ENCODE measurements around the gene JMJD8.

The JMJD8 gene

GRCh38 chr16:677316-678190 is 6.6 kb downstream of the JMJD8 start:
- DNase-seq (ENCODE audit: low spot score), result no peak

DNA sequence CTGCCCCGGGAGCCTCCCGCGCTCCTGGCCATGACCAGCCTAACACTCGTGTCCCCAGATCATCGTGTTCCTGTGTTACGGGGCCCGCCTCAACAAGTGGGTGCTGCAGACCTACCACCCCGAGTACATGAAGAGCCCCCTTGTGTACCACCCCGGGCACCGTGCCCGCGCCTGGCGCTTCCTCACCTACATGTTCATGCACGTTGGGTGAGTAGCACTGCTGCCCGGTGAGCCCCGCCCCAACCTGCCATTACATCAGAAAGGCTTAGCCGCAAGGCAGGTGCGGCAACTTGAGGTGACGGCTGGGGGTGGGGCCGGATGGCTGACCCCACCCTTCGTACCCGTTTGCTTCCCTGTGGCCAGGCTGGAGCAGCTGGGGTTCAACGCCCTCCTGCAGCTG is 7.2 kb downstream of the JMJD8 start:
- DNase-seq (ENCODE audit: low spot score), result no peak

DNA sequence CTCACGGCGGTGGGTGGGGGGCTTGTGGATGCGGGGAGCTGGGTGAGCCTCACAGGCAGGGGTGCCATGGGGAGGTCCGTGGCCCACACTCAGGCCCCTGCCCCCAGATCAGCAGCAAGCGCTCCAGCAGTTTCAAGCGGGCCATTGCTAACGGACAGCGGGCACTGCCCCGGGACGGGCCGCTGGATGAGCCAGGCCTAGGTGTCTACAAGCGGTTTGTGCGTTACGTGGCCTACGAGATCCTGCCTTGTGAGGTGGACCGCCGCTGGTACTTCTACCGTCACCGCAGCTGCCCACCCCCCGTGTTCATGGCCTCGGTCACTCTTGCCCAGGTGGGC is 7.6 kb downstream of the JMJD8 start:
- no peak for DNase-seq (ENCODE audit: low spot score)

DNA sequence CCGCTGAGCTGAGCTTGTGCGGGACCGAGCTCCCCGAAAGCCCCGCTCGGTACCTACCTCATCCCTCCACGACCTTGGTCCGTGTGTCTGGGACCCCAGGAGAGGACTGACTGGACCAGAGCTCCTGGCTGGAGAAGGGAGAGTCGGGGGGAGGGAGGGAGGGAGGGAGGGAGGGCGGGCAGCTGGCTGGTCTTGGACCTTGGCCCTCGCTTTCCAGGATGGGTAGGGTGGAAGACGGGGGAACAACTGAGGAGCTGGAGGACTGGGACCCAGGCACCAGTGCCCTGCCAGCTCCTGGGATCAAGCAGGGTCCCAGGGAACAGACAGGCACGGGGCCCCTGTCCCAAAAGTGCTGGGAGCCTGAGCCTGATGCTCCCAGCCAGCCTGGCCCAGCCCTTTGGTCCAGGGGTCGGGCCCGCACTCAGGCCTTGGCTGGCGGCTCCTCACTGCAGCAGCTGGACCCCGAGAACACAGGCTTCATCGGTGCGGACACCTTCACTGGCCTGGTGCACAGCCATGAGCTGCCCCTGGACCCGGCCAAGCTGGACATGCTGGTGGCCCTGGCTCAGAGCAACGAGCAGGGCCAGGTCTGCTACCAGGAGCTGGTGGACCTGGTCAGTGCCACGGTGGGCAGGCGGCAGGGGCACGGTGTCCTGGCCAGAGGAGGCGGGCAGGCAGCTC is 8.1 kb downstream of the JMJD8 start:
- DNase-seq (ENCODE audit: low spot score), result no peak

DNA sequence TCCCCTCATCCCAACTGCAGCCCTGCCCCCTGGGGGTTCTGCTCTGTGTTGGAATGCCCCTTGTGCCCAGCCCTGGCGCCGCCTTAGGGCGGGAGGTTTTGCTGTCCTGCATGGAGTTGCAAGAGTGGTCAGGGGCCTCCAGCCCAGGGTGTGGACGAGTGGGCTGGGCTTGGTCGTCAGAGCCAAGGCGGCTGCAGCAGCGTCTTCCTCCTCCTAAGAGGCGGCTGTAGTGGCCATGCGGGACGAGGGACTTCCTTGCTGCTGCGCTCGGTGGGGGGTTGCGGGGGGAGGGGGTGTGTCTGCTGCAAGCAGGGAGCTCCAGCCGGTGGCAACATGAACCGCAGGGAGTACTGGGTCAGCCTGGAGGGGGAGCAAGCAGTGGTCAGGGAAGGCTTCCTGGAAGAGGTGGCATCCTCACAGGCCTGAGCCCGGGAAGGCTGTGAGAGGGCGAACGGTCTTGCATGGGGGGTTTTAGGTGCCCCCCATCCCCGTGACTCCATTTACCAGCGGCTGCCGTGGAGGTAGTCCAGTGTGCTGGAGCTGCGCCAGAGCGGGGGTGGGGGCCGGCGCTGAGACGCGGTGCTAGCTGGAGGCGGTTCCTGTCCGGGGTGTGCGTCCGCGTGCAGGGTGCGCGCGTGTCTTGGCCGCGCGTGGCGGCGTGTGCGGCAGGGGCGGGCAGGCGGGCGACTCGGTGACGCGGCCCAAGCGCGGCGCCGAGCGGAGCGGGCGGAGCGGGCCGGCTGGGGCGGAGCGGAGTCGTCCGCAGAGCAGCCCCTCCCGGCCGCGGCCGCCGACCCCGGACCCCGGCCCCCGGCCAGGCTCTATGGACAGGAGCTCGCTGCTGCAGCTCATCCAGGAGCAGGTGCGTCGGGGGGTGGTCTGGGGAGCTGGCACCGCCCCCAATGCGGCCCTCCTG is 8.9 kb downstream of the JMJD8 start, which contains the start of gene RHBDL1:
Gene RHBDL1 (plus strand): TSS at position 704 of the 916 bp plus-strand sequence. CDS start 120 bp downstream, at position 824.
- DNase-seq (ENCODE audit: low spot score), result peak; percentile 54

- DNase-seq (ENCODE audit: low spot score), result no peak
Measured at GRCh38 chr16:674214-674881, 9.8 kb downstream of the JMJD8 start.

- DNase-seq (ENCODE audit: low spot score), result no peak
Measured at GRCh38 chr16:673399-673991, 10.6 kb downstream of the JMJD8 start.

DNA sequence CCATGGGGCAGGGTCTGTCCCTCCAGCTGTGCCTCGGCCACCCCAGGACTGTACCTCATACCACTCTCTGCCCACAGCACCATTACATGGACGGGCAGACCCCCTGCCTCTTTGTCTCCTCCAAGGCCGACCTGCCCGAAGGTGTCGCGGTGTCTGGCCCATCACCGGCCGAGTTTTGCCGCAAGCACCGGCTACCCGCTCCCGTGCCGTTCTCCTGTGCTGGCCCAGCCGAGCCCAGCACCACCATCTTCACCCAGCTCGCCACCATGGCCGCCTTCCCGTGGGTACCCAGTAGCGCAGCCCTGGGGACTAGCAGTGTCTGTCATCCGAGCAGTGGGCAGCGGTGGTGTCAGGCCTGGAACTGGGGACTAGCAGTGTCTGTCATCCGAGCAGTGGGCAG is 11.3 kb downstream of the JMJD8 start:
- no peak for DNase-seq (ENCODE audit: low spot score)

DNA sequence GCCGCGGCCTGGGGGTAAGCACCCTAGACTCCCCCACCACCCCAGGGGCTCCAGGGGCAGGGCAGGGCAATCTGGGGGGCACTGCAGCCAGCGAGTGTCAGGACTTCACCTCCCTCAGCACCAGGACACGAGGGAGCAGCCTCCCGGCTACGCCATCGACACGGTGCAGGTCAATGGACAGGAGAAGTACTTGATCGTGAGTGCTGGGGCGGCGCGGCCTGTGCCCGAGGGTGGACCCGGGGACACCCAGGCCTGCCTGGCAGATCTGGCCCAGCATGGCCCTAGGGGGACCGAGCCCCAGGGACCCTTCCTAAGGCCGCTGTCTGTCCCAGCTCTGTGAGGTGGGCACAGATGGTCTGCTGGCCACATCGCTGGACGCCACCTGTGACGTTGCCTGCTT is 11.8 kb downstream of the JMJD8 start:
- no peak for DNase-seq (ENCODE audit: low spot score)

DNA sequence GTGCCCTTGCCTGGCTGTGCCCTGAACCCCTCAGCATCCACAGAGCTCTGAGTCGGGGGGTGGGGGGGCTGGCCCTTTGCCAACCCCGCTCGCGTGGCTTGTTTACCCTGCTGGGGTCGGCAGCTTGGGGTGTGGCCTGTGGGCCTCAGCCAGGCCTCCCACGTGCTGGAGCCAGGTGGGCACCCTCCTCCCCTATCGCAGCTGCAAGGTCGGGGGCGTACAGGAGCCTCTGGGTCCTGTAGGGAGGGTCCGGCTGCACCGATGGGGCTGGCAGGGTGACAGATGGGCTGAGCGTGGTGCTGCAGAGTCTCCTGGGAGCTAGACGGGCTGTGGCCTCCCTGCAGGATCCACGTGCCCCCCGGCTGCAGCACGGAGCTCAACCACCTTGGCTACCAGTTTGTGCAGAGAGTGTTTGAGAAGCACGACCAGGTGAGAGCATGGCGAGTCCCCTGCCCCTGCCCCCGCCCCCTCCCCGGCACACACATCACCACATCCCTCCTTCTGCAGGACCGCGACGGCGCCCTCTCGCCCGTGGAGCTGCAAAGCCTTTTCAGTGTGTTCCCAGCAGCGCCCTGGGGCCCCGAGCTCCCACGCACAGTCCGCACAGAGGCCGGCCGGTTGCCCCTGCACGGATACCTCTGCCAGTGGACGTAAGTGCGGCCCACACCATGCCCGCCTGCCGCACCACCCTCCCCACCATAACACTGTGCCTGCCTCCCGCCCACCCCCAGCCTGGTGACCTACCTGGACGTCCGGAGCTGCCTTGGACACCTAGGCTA is 12.6 kb downstream of the JMJD8 start:
- no peak for DNase-seq (ENCODE audit: low spot score)

GRCh38 chr16:670485-671352 is 13.4 kb downstream of the JMJD8 start:
- no peak for DNase-seq (ENCODE audit: low spot score)

DNA sequence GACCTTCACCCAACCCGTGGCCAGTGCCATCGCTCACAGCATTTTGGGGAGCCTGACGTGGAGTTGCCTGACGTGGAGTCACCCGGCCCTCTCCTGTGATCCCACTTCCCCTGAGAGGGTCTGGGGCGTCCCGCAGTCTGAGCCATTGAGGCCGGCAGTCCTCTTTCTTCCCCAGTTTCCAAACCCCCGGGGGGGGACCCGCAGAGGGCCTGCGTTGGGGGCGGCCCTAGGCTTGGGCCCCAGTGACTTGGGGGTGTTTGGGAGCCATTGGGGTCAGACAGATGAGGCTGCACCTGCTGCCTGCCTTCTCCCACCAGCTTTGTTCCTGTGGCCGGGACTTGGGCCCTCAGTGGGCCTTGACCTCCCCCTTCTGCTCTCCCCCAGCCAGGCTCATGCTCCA is 14.5 kb downstream of the JMJD8 start:
- no peak for DNase-seq (ENCODE audit: low spot score)

DNA sequence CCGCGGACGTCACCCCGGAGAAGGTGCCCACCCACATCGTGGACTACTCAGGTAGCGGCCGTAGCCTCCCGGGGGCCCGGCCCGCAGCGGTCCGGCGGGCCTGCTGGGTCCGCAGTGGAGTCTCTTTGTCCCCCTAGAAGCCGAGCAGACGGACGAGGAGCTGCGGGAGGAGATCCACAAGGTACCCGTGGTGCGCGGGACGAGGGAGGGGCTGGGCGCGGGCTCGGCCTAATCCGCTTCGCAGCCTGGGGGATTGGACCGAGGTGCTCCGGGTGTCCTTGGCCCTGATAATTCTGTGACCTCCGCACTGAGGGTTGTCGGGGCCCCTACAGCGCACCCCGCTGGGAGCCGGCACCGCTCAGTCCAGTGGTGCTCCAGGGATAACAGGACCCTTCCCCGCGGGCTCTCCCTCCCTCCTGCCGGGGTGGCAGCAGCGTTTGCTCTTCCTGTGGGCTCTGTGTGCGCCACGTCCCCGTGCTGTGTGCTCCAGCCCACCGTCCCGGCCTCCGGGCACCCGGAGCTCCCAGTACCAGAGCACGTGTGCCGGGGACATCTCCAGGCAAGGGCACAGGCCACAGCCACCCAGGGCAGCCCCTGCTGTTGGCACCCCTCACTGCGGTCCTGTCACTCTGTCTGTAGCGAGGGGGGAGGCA is 15.5 kb downstream of the JMJD8 start:
- no peak for DNase-seq (ENCODE audit: low spot score)

DNA sequence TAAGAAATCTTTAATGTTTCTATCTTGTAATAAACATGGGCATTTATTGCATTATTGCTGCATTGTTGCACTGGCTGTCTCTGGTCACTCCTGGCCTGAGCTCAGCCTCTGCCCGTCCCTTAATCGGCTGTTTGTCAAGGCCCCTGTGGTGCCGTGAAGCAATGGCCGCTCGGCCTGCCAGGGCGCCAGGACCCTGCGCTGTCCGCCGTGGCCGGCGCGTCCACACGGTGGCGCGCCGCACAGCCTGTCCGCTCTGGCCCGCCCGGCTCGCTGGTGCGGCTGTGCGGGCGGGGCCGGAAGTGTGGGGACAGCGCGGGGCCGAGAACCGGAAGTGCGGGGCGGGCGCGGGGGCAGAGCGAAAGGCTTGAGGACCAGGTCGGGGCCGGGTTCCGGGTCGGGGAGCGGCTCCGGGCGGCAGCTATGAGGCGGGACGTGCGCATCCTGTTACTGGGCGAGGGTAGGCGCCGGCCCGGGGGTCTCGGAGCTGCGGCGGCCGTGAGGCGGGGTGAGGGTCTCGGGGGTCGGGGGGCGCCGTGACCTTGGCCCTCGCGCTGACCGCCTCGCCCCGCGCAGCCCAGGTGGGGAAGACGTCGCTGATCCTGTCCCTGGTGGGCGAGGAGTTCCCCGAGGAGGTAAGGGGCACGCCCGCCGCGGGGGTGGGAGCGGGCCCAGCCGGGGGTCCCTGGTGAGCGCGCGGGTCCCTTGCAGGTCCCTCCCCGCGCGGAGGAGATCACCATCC is 16.2 kb downstream of the JMJD8 start, which contains the start of gene RHOT2:
Gene RHOT2 (plus strand): TSS at position 353 of the 739 bp plus-strand sequence. CDS start 68 bp downstream, at position 421.
- peak; percentile 86 for DNase-seq (ENCODE audit: low spot score)

- DNase-seq (ENCODE audit: low spot score), result no peak
Measured at GRCh38 chr16:667113-667779, 16.9 kb downstream of the JMJD8 start.

DNA sequence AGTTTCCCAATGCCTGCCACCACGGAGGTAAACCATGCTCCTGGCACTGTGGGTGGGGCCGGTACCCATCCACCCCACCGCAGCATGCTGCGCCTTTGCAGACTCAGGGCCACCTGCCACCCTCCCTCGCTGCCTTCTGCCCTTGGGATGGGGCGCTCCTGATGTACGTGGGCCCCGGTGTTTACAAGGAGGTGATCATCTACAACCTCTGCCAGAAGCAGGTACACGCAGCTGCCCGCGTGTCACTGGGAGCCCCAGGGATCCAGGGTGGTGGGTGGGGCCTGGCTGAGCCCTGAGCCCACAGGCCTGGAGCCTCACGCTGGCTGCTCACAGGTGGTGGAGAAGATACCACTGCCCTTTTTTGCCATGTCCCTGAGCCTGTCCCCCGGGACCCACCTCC is 17.6 kb downstream of the JMJD8 start:
- DNase-seq (ENCODE audit: low spot score), result no peak

DNA sequence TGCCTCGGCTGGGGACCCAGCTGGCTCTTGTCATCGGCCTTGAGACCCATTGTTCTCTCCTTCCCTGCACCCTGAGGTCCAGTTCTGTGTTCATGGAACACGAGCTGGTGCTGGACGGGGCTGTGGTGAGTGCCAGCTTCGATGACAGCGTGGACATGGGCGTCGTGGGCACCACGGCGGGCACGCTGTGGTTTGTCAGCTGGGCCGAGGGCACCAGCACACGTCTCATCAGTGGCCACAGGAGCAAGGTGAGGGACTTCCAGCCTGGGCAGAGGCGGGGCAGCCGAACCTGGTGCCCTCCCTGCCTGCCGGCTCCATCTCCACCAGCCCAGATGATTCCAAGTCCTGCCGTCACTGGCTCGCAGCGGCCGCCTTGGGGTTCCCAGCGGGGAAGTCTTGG is 21.5 kb downstream of the JMJD8 start:
- DNase-seq (ENCODE audit: low spot score), result no peak
